Kidney (tissue), 14 donors: ENCODE results near the gene KCNK15. TPM values are rescaled to one million over a fixed set of nuclear protein-coding genes. Genes with fewer than 3 reads are reported as not detected.

Source experiments
- DNase-seq, 5 donors: peaks; one replicate each; pipeline ENCODE4 v3.0.0-alpha.2; 2013 to 2020
- FAIRE-seq: peaks from 2 replicates; lab custom pipeline; 2012; peaks lifted over from hg19 to GRCh38; lab: Jason Lieb, UNC
- H3K27ac ChIP-seq, 2 donors: one replicate each; pipeline ENCODE4 v1.7.0; 2013; ENCODE audit warnings: low read depth in 2 of 2, low read length in 2 of 2, inconsistent platforms in 1 of 2
- H3K27me3 ChIP-seq: one replicate; pipeline ENCODE4 v1.7.1; 2013; ENCODE audit warnings: low read length, inconsistent platforms; ENCODE audit not compliant: control insufficient read depth, insufficient read depth
- H3K36me3 ChIP-seq, 3 donors: one replicate each; pipeline versions ENCODE4 v1.7.0 to v1.7.1; 2013; ENCODE audit warnings: low read length in 3 of 3, control low read depth in 1 of 3, inconsistent platforms in 1 of 3; ENCODE audit not compliant: insufficient read depth in 3 of 3, control insufficient read depth in 2 of 3
- H3K4me1 ChIP-seq, 3 donors: one replicate each; pipeline versions ENCODE4 v1.7.0 to v1.7.1; 2013; ENCODE audit warnings: low read length in 3 of 3, inconsistent platforms in 1 of 3, low read depth in 1 of 3; ENCODE audit not compliant: control insufficient read depth in 2 of 3, insufficient read depth in 2 of 3
- H3K4me3 ChIP-seq, 3 donors: one replicate each; pipeline versions ENCODE4 v1.7.0 to v1.8.1; 2013; ENCODE audit warnings: low read length in 3 of 3, control low read depth in 1 of 3, inconsistent platforms in 1 of 3
- H3K9ac ChIP-seq, 3 donors: one replicate each; pipeline versions ENCODE4 v1.7.0 to v1.7.1; 2013; ENCODE audit warnings: low read length in 3 of 3, control low read depth in 1 of 3, inconsistent platforms in 1 of 3
- H3K9me3 ChIP-seq, 3 donors: one replicate each; pipeline versions ENCODE4 v1.7.0 to v1.7.1; 2013; ENCODE audit warnings: low read length in 3 of 3, control low read depth in 1 of 3, inconsistent platforms in 1 of 3; ENCODE audit not compliant: control insufficient read depth in 2 of 3, insufficient read depth in 1 of 3
- intact Hi-C: fragments of 100-400 bp; cut with DNase I; formaldehyde crosslinking; loops from one replicate; pipeline ENCODE4 v1.11.1; 2022
- polyA plus RNA-seq: library from polyadenylated mRNA; stranded (reverse); fragments of 350-450 nt; fragmentation: Illumina TruSeq; extraction: RNeasy Lipid Tissue Mini Kit (QIAGEN cat#74804); gene quantifications from one replicate; pipeline ENCODE4 v1.2.3, GENCODE V29; 2014; ENCODE audit warnings: low read depth, low replicate concordance; ENCODE audit not compliant: insufficient read depth
- total RNA-seq: library from RNA; stranded (reverse); fragmentation: NEBNext Ultra II Directional; extraction: Animal tissue kit (Norgen Biotek cat#: 25700); gene quantifications from one replicate; pipeline ENCODE4 v1.2.1, GENCODE V29; 2021
- TF ChIP-seq, protein P1 (sequence below): IDR thresholded peaks from 3 replicates; pipeline ENCODE4 v1.5.1; 2012; ENCODE audit warnings: mild to moderate bottlenecking, moderate library complexity, borderline replicate concordance; ENCODE audit not compliant: insufficient read depth; ENCODE audit errors: extremely low read depth
- donor health status: control.
- donor health status: control.
- donor health status: control.
- donor health status: control.
- donor health status: control.
- donor health status: DM: yes; HTN: yes; CAD: no.
- donor health status: Normal renal cell carcinoma (clear cell type).

KCNK15 gene
- total and polyA plus RNA-seq, 2 donors from 2014 or later = 0.62 to 11.7 TPM

DNA sequence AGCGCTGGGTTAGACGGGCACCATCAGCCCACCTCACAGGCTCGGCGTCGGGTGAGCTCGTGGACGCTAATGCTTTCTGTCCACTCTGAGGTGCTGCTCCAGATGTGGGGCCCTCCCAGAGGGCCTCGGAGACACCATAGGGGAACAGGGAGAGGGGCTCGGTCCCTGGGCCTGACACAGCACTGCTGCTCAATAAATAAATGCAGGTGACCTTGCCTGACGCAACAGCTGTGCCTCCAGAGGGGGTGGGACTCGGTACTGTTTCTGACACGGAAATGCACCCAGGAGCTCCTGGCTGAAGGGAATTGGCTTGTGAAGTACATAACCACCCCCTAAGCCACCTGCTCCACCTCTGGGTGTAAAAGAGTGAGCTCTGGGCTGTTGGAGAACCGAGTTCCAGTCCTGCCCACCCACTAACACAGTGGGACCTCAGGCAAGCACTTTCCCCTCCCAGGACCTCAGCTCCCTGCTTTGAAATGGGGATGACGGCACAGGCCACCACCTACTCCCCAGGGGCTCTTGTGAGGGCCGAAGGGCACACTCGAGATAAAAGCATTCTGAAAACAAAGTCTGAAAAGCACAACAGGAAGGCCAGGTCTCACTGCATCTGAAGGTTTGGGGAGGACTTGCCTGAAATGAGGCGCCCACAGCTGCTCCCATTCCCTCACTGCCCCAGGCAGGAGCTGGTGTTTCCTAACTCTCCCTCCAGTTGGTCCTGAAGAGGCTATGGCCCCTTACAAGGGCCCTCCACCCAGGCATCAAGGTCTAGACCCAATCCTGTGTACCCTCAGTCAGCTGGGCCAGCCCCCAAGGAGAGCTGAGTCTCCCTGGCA lies 6.7 kb downstream of the KCNK15 start:
- no peak for DNase-seq
- Histone ChIP-seq H3K9me3 (no peaks in the 10 kb centered on the region), H3K4me3 (no peak overlapping the region), H3K4me1 (peaks cover 0 to 3% (median 1%) of the 10 kb centered on the region in 3 donors), H3K36me3 (no peaks in the 10 kb centered on the region), H3K9ac (no peak overlapping the region), H3K27me3 (peaks cover 2% of the 10 kb centered on the region), H3K27ac (no peak overlapping the region)
- intact Hi-C loops = no loop called here
- TF ChIP-seq, protein P1, sequence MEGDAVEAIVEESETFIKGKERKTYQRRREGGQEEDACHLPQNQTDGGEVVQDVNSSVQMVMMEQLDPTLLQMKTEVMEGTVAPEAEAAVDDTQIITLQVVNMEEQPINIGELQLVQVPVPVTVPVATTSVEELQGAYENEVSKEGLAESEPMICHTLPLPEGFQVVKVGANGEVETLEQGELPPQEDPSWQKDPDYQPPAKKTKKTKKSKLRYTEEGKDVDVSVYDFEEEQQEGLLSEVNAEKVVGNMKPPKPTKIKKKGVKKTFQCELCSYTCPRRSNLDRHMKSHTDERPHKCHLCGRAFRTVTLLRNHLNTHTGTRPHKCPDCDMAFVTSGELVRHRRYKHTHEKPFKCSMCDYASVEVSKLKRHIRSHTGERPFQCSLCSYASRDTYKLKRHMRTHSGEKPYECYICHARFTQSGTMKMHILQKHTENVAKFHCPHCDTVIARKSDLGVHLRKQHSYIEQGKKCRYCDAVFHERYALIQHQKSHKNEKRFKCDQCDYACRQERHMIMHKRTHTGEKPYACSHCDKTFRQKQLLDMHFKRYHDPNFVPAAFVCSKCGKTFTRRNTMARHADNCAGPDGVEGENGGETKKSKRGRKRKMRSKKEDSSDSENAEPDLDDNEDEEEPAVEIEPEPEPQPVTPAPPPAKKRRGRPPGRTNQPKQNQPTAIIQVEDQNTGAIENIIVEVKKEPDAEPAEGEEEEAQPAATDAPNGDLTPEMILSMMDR = no peak
- FAIRE-seq = no peak

DNA sequence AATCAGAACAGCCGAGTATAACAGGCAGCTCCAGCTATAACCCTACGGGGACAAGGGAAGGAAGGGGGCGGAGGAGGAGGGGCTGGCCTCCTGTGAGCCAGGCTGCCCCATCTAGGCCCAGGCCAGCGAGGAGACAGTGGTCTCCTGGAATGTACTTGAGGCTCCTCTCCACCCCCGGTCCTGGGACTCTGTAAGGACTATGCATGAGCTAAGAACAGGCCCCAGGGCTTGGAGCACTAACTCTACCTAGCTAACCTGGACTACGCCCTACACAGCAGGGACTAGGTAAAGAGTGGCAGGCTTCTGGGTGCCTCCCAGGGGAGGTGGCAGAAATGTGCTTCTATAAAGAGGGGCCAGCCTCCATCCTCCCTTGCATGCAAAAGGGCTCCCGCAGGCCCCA lies 8.9 kb downstream of the KCNK15 start:
- Histone ChIP-seq H3K4me1 (no peaks in the 10 kb centered on the region), H3K9ac (no peak overlapping the region), H3K4me3 (no peak overlapping the region), H3K27ac (no peak overlapping the region), H3K27me3 (peaks cover 2% of the 10 kb centered on the region), H3K36me3 (no peaks in the 10 kb centered on the region), H3K9me3 (no peaks in the 10 kb centered on the region)
- TF ChIP-seq, protein P1 = no peak
- DNase-seq (no peak), FAIRE-seq (no peak)
- intact Hi-C loops = no loop called here

DNA sequence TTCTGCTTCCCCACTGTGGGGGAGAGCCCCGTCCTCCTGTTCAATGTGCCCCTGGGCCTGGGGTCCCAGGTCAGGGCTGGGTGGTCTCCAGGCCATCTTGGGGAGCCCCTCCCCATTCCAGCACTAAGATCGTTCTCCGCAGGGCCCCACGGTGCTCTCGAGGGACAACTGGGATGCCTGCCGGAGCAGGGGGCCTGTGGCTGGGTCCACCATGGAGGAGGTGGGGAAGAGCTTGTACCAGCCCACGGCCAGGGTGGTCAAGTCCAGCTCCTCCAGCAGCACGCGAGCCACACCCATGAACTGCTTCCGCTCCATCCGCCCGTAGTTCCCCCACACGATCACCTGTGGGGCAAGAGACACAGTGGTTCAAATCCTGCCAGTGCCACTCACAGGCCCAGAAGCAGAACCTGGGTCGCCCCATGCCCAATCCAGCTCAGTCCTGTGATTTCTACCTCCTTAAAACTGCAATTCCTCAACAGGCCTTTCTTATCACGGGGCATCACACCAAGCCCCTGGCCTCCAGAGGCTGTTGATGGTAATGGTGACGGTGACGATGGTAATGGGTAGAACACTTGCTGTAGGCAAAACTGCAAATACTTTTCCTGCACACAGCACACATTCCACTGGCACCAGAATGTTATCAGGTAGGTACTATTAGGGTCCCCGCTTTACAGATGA lies 10.5 kb downstream of the KCNK15 start:
- peaks cover under 1% of the 10 kb centered on the region for H3K27me3 ChIP-seq
- H3K27ac ChIP-seq = no peak overlapping the region
- FAIRE-seq = no peak
- no peaks in the 10 kb centered on the region for H3K36me3 ChIP-seq
- DNase-seq = no peak
- H3K9me3 ChIP-seq = no peaks in the 10 kb centered on the region
- intact Hi-C loops = loop anchor here (5.0 kb wide), 1 partner anchor 111 kb away; no protein-coding TSS in a partner anchor
- TF ChIP-seq, protein P1 = no peak
- no peak overlapping the region for H3K4me3 ChIP-seq
- no peaks in the 10 kb centered on the region for H3K4me1 ChIP-seq
- no peak overlapping the region for H3K9ac ChIP-seq
